ENCODE measurements around the gene SHKBP1.

The SHKBP1 gene

GRCh38 chr19:40639638-40639982 lies 62.9 kb downstream of the SHKBP1 start:
- no peaks in the 10 kb centered on the region for H3K36me3 ChIP-seq (ENCODE audit: control insufficient read depth, insufficient read depth, low read length)
- H3K27me3 ChIP-seq (replicated peaks; ENCODE audit: control insufficient read depth, insufficient read depth, low read length) = no peaks in the 10 kb centered on the region
- TF ChIP-seq, protein P1, sequence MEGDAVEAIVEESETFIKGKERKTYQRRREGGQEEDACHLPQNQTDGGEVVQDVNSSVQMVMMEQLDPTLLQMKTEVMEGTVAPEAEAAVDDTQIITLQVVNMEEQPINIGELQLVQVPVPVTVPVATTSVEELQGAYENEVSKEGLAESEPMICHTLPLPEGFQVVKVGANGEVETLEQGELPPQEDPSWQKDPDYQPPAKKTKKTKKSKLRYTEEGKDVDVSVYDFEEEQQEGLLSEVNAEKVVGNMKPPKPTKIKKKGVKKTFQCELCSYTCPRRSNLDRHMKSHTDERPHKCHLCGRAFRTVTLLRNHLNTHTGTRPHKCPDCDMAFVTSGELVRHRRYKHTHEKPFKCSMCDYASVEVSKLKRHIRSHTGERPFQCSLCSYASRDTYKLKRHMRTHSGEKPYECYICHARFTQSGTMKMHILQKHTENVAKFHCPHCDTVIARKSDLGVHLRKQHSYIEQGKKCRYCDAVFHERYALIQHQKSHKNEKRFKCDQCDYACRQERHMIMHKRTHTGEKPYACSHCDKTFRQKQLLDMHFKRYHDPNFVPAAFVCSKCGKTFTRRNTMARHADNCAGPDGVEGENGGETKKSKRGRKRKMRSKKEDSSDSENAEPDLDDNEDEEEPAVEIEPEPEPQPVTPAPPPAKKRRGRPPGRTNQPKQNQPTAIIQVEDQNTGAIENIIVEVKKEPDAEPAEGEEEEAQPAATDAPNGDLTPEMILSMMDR (IDR thresholded peaks at IDR 0.05; ENCODE audit: insufficient read depth, low read length, poor library complexity, severe bottlenecking) = no peak
- no peak overlapping the region for H3K4me3 ChIP-seq (replicated peaks; ENCODE audit: low read depth, low read length)
- DNase-seq (ENCODE audit: extremely low read depth, insufficient read length) = no peak

GRCh38 chr19:40640744-40641143 lies 64.1 kb downstream of the SHKBP1 start:
- no peaks in the 10 kb centered on the region for H3K27me3 ChIP-seq (replicated peaks; ENCODE audit: control insufficient read depth, insufficient read depth, low read length)
- no peaks in the 10 kb centered on the region for H3K36me3 ChIP-seq (ENCODE audit: control insufficient read depth, insufficient read depth, low read length)
- H3K4me3 ChIP-seq (replicated peaks; ENCODE audit: low read depth, low read length) = no peak overlapping the region
- TF ChIP-seq, protein P1 (IDR thresholded peaks at IDR 0.05; ENCODE audit: insufficient read depth, low read length, poor library complexity, severe bottlenecking) = no peak
- DNase-seq (ENCODE audit: extremely low read depth, insufficient read length) = no peak
